Heart left ventricle (tissue), 16 donors: Measurements from ENCODE around the gene GPATCH11. TPM values are rescaled to one million over a fixed set of nuclear protein-coding genes. Genes with fewer than 3 reads are reported as not detected.

ENCODE experiments used
- ATAC-seq, 4 donors: fragments of 200-7000 bp; cut with Tn5 transposase; one replicate each; pipeline ENCODE4 v1.9.1; 2020 to 2022; ENCODE audit warnings: moderate library complexity in 4 of 4, mild to moderate bottlenecking in 3 of 4, moderate number of reproducible peaks in 1 of 4
- DNase-seq, 5 donors: peaks; one replicate each; pipeline ENCODE4 v3.0.0-alpha.2; 2020
- H3K27ac ChIP-seq, 12 donors: fragments of 200-600 bp; sonication (generic) in 4 of 12; one replicate each; pipeline versions ENCODE4 v1.5.0 to v1.8.0; 2016 to 2022; ENCODE audit warnings: mild to moderate bottlenecking in 2 of 12
- H3K27me3 ChIP-seq, 9 donors: fragments of 200-600 bp; sonication (generic) in 2 of 9; one replicate each; pipeline versions ENCODE4 v1.5.1 to v1.8.0; 2016 to 2022; ENCODE audit warnings: mild to moderate bottlenecking in 3 of 9
- H3K36me3 ChIP-seq, 9 donors: fragments of 200-600 bp; sonication (generic) in 2 of 9; one replicate each; pipeline versions ENCODE4 v1.5.0 to v1.8.0; 2018 to 2022; ENCODE audit warnings: mild to moderate bottlenecking in 2 of 9
- H3K4me1 ChIP-seq, 12 donors: fragments of 200-600 bp; sonication (generic) in 4 of 12; one replicate each; pipeline versions ENCODE4 v1.5.0 to v1.8.0; 2016 to 2022; ENCODE audit warnings: mild to moderate bottlenecking in 3 of 12
- H3K4me3 ChIP-seq, 12 donors: fragments of 200-600 bp; sonication (generic) in 4 of 12; one replicate each; pipeline versions ENCODE4 v1.5.0 to v1.8.0; 2017 to 2022; ENCODE audit warnings: mild to moderate bottlenecking in 9 of 12, moderate library complexity in 4 of 12
- H3K9me3 ChIP-seq, 12 donors: fragments of 200-600 bp; sonication (generic) in 4 of 12; one replicate each; pipeline versions ENCODE4 v1.5.0 to v1.8.0; 2016 to 2022; ENCODE audit warnings: mild to moderate bottlenecking in 1 of 12
- CTCF ChIP-seq, 12 donors: fragments of 200-600 bp; sonication (generic) in 4 of 12; IDR thresholded peaks; one replicate each; pipeline versions ENCODE4 v1.5.0 to v1.8.0; 2018 to 2022; ENCODE audit warnings: antibody characterized with exemption in 12 of 12, mild to moderate bottlenecking in 5 of 12
- POLR2A ChIP-seq, 2 donors: fragments of 450-650 bp; IDR thresholded peaks; one replicate each; pipeline ENCODE4 v1.6.1; 2017; ENCODE audit warnings: antibody characterized with exemption in 2 of 2, mild to moderate bottlenecking in 2 of 2, moderate library complexity in 2 of 2
- WGBS, 4 donors: extraction: QIAGEN DNeasy Blood & Tissue Kit in 2 of 4; methylation state at CpG; one replicate each; pipeline versions ENCODE4 v1.1.5 to v1.1.7; 2013 to 2018; 5-methylcytosine and 5-hydroxymethylcytosine counted together
- intact Hi-C, 10 donors: fragments of 100-400 bp; cut with DNase I; formaldehyde crosslinking; loops; one replicate each; pipeline versions ENCODE4 v1.11.1 to v1.14.2; 2022
- polyA plus RNA-seq, 2 donors: library from polyadenylated mRNA; stranded (reverse); fragments of 200-250 nt; gene quantifications; one replicate each; pipeline ENCODE4 v1.2.3, GENCODE V29; 2013
- total RNA-seq, 9 donors: library from RNA; depleted of rRNA in 2 of 9; stranded (reverse); fragments of >200 nt in 2 of 9; fragmentation: NEBNext Ultra II Directional in 3 of 9; extraction: Animal tissue kit (Norgen Biotek cat#: 25700) in 3 of 9; gene quantifications; one replicate each; pipeline versions ENCODE4 v1.1.0 to v1.2.4, GENCODE V29; 2016 to 2023
- donor health status: ischemic (EF 13 %, LVEDD 7.1; RV severe dilation, severe dysfunction).
- donor health status: healthy with polysubstance abuse.
- donor health status: DM: no; HTN: yes; CAD: no.
- donor health status: DM: no; HTN: no; CAD: no.
- donor health status: ischemic (EF 25% LVEDD 6.9; RV normal size, moderate dysfunction).
- donor health status: ischemic (EF 25% LVEDD 5.7; RV mildly dilated, moderate dysfunction).
- donor health status: healthy.
- donor health status: DM: yes; HTN: yes; CAD: no.
- donor health status: ischemic (EF 35%, LVEDD 5.7; RV mildly dilated, moderate dysfunction).
- donor health status: nonischemic (EF 11% LVEDD 7.7; RV severe dilation, severe dysfunction).
- donor health status: DM: yes; HTN: yes; CAD: no.
- donor health status: PGD.
- donor health status: ischemic (EF 29% LVEDD 5.4; RV normal size, mild dysfunction).
- donor health status: nonischemic (EF 23%, LVEDD 6.1; RV moderate dilation, normal function).

Gene GPATCH11
- total and polyA plus RNA-seq, 11 donors = 3.2 to 9.4 (median 5.3) TPM

GRCh38 chr2:37125416-37125815 lies 41.1 kb downstream of the GPATCH11 start:
- WGBS, 4 donors = 90 to 100% (median 95%) methylated on average over 2 of the region's 2 CpGs
- Histone ChIP-seq H3K27me3 (no peaks in the 10 kb centered on the region), H3K4me1 (no peaks in the 10 kb centered on the region), H3K27ac (no peak overlapping the region), H3K4me3 (no peak overlapping the region), H3K9me3 (no peaks in the 10 kb centered on the region), H3K36me3 (peaks cover 0 to 98% (median 82%) of the 10 kb centered on the region in 9 donors)
- ATAC-seq = no peak
- TF ChIP-seq CTCF (IDR thresholded peaks at IDR 0.05) (no peak), POLR2A (IDR thresholded peaks at IDR 0.05) (no peak)
- intact Hi-C loops = loop anchor here in 1 of 10 donors (2.0 kb wide), 1 partner anchor 53 kb away; no protein-coding TSS in a partner anchor
- no peak for DNase-seq

- Histone ChIP-seq H3K4me1 (no peaks in the 10 kb centered on the region), H3K36me3 (peaks cover 0 to 100% (median 97%) of the 10 kb centered on the region in 9 donors), H3K9me3 (no peaks in the 10 kb centered on the region), H3K27me3 (no peaks in the 10 kb centered on the region), H3K4me3 (no peak overlapping the region), H3K27ac (no peak overlapping the region)
- 96 to 98% (median 97%) methylated on average over 6 of the region's 6 CpGs for WGBS, 4 donors
- TF ChIP-seq CTCF (IDR thresholded peaks at IDR 0.05) = no peak
- TF ChIP-seq POLR2A (IDR thresholded peaks at IDR 0.05) = no peak
- intact Hi-C loops = no loop called here
- ATAC-seq (no peak), DNase-seq (no peak)
Measured at GRCh38 chr2:37132914-37133313, 48.6 kb downstream of the GPATCH11 start.

GRCh38 chr2:37142546-37142945 lies 58.2 kb downstream of the GPATCH11 start:
- ATAC-seq = no peak
- intact Hi-C loops = no loop called here

DNA sequence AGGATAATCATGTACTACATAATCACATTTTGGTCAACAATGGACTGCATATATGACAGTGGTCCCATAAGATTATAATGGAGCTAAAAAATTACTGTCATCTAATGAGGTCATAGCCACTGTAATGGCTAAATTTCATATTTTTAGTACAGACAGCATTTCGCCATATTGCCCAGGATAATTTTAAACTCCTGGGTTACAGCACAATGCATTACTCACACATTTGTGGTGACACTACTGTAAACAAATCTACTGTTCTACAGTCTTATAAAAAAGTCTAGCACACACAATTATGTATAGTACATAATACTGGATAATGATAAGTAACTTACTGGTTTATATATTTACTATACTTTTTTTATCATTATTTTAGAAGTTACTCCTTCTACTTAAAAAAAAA lies 59.7 kb downstream of the GPATCH11 start:
- no peak for ATAC-seq
- H3K27ac ChIP-seq = no peak overlapping the region
- no peak overlapping the region for H3K4me3 ChIP-seq
- no peaks in the 10 kb centered on the region for H3K27me3 ChIP-seq
- intact Hi-C loops = no loop called here
- H3K4me1 ChIP-seq = no peaks in the 10 kb centered on the region
- DNase-seq = no peak
- H3K9me3 ChIP-seq = no peaks in the 10 kb centered on the region
- peaks cover 0 to 100% (median 99%) of the 10 kb centered on the region in 9 donors for H3K36me3 ChIP-seq
- 91 to 96% (median 95%) methylated on average over 1 of the region's 1 CpG for WGBS, 4 donors
- no peak for TF ChIP-seq POLR2A (IDR thresholded peaks at IDR 0.05)
- no peak for TF ChIP-seq CTCF (IDR thresholded peaks at IDR 0.05)

More at GRCh38 chr2:37142546-37142945, 58.2 kb downstream of the GPATCH11 start:
- H3K27me3 ChIP-seq = no peaks in the 10 kb centered on the region
- no peaks in the 10 kb centered on the region for H3K9me3 ChIP-seq
- H3K4me1 ChIP-seq = no peaks in the 10 kb centered on the region
- no peak overlapping the region for H3K4me3 ChIP-seq
- peaks cover 0 to 100% (median 99%) of the 10 kb centered on the region in 9 donors for H3K36me3 ChIP-seq
- no peak for DNase-seq
- H3K27ac ChIP-seq = no peak overlapping the region
- TF ChIP-seq CTCF (IDR thresholded peaks at IDR 0.05) (no peak), POLR2A (IDR thresholded peaks at IDR 0.05) (no peak)
